Measurements from ENCODE around the gene TMEM126A. TPM values are rescaled to one million over a fixed set of nuclear protein-coding genes. Genes with fewer than 3 reads are reported as not detected.

Gene TMEM126A
- total and polyA plus RNA-seq, 2 of the 13 experiments (the other 11 are each of a cell fraction or from before 2014, with no cell fraction given), result 59.5 to 66.9 TPM

GRCh38 chr11:85627998-85628770 lies 19.6 kb upstream of the TMEM126A start, which contains the start of gene TMEM126B (continued):
- TF ChIP-seq KDM6A (CRISPR knock-in tag; IDR thresholded peaks at IDR 0.05; ENCODE audit: low read depth), result no peak
- no peak for TF ChIP-seq ZBTB10 (CRISPR knock-in tag; IDR thresholded peaks at IDR 0.05; ENCODE audit: borderline replicate concordance)
- no peak for TF ChIP-seq TRAFD1 (CRISPR knock-in tag; IDR thresholded peaks at IDR 0.05; ENCODE audit: borderline replicate concordance)
- TF ChIP-seq ZSCAN9 (CRISPR knock-in tag; IDR thresholded peaks at IDR 0.05; ENCODE audit: borderline replicate concordance), result no peak
- no peak for TF ChIP-seq IKZF1 (IDR thresholded peaks at IDR 0.05)
- no peak for TF ChIP-seq ATRX (CRISPR knock-in tag; IDR thresholded peaks at IDR 0.05; ENCODE audit: borderline replicate concordance)
- peak; percentile 16 for TF ChIP-seq ZNF792 (CRISPR knock-in tag; IDR thresholded peaks at IDR 0.05)
- no peak for TF ChIP-seq ZBTB39 (CRISPR knock-in tag; IDR thresholded peaks at IDR 0.05)
- 0 out of 2 replicates have a peak, but pooled peaks have one; percentile 32 for TF ChIP-seq KLF15 (CRISPR knock-in tag; IDR thresholded peaks at IDR 0.05; ENCODE audit: borderline replicate concordance)
- no peak for TF ChIP-seq BCL3 (CRISPR knock-in tag; IDR thresholded peaks at IDR 0.05)
- TF ChIP-seq HNRNPK (IDR thresholded peaks at IDR 0.05; ENCODE audit: low read depth, low read length, poor library complexity, severe bottlenecking), result no peak
- peak; percentile 57; the same call in 1 of the 2 replicates for TF ChIP-seq KDM2A (CRISPR knock-in tag; IDR thresholded peaks at IDR 0.05; ENCODE audit: borderline replicate concordance, low read depth)
- TF ChIP-seq ZNF510 (CRISPR knock-in tag; IDR thresholded peaks at IDR 0.05; ENCODE audit: low read depth), result 0 out of 2 replicates have a peak, but pooled peaks have one; percentile 36
- no peak for TF ChIP-seq ZNF317 (CRISPR knock-in tag; IDR thresholded peaks at IDR 0.05)
- peak; percentile 79 for TF ChIP-seq NFYC (CRISPR knock-in tag; IDR thresholded peaks at IDR 0.05)
- peak; percentile 60; the same call in 1 of the 2 replicates for TF ChIP-seq ZNF232 (CRISPR knock-in tag; IDR thresholded peaks at IDR 0.05; ENCODE audit: borderline replicate concordance)
- no peak for TF ChIP-seq ZNF740 (CRISPR knock-in tag; IDR thresholded peaks at IDR 0.05)
- TF ChIP-seq ZUFSP (CRISPR knock-in tag; IDR thresholded peaks at IDR 0.05; ENCODE audit: borderline replicate concordance), result no peak

All from HepG2 (cell line).